Suprapubic skin (tissue), 4 donors: Measurements from ENCODE around the gene SKAP2. TPM values are rescaled to one million over a fixed set of nuclear protein-coding genes. Genes with fewer than 3 reads are reported as not detected.

Source experiments
- DNase-seq, 2 donors: peaks; one replicate each; pipeline ENCODE4 v3.0.0-alpha.2; 2019; ENCODE audit warnings: low spot score in 2 of 2
- H3K27ac ChIP-seq: fragments of 200-600 bp; sonication (generic); one replicate; pipeline ENCODE4 v1.5.1; 2019
- H3K27me3 ChIP-seq: fragments of 200-600 bp; sonication (generic); one replicate; pipeline ENCODE4 v1.5.1; 2019
- H3K36me3 ChIP-seq: fragments of 200-600 bp; sonication (generic); one replicate; pipeline ENCODE4 v1.5.1; 2019
- H3K4me1 ChIP-seq: fragments of 200-600 bp; sonication (generic); one replicate; pipeline ENCODE4 v1.5.1; 2019
- H3K4me3 ChIP-seq: fragments of 200-600 bp; sonication (generic); one replicate; pipeline ENCODE4 v1.5.1; 2019; ENCODE audit warnings: mild to moderate bottlenecking
- H3K9me3 ChIP-seq: fragments of 200-600 bp; sonication (generic); one replicate; pipeline ENCODE4 v1.5.1; 2019
- EP300 ChIP-seq: sonication (generic); formaldehyde crosslinking; IDR thresholded peaks from one replicate; pipeline ENCODE4 v1.6.1; 2017; ENCODE audit warnings: antibody characterized with exemption
- POLR2A ChIP-seq, 2 donors: fragments of 450-650 bp; IDR thresholded peaks; one replicate each; pipeline ENCODE4 v1.6.1; 2017; ENCODE audit warnings: antibody characterized with exemption in 2 of 2, mild to moderate bottlenecking in 2 of 2, moderate library complexity in 2 of 2
- POLR2AphosphoS5 ChIP-seq, 3 donors: sonication (generic); formaldehyde crosslinking; IDR thresholded peaks; one replicate each; pipeline ENCODE4 v1.6.1; 2017; ENCODE audit warnings: antibody characterized with exemption in 3 of 3
- WGBS: methylation state at CpG from one replicate; pipeline ENCODE4 v1.1.5; 2018; 5-methylcytosine and 5-hydroxymethylcytosine counted together
- total RNA-seq, 4 donors: library from RNA; depleted of rRNA; stranded (reverse); fragments of >200 nt; gene quantifications; one replicate each; pipeline ENCODE4 v1.1.0, GENCODE V29; 2016
- TF ChIP-seq, protein P1 (sequence below), 2 donors: fragments of 200-600 bp in 1 of 2; fragments of 450-650 bp in 1 of 2; sonication (generic) in 1 of 2; IDR thresholded peaks; one replicate each; pipeline ENCODE4 v1.5.1; 2016 to 2019; ENCODE audit warnings: antibody characterized with exemption in 2 of 2, mild to moderate bottlenecking in 1 of 2, moderate library complexity in 1 of 2

The SKAP2 gene
- total RNA-seq, 4 donors from 2014 or later, result 21.3 to 34.4 (median 23.9) TPM

DNA sequence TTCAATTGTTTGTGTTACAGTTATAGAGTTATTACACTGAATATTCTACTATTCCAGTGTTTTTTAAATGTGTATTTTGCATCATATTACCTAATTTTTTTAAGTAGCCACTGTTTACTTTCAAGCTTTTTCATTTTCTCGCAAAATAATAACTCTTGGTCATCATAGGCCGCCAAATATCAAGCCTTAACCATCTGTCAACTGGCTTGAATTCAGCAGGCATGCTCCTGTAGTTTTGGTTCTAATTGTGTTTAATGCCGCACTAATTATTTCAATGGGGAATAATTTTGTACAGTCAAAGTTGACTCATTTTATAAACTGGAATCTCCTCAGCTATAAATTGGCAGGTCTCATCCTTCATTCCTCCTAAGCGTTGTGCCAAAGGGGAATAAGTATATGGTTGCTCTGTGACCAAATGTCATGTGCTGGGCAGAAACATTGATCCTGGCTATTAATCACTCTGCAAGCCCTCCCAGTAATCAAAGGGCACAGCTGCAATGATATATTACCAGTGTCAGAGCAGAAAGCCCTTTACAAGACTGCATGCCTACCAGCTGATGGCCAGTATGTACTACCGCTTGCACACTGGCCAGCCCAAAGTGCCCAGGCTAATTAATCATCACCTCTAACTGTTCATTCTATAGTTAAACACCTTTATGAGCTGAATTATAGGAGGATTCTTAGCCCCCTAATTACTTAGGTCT is 74.8 kb downstream of the SKAP2 start:
- Histone ChIP-seq H3K4me1 (no peaks in the 10 kb centered on the region), H3K9me3 (no peaks in the 10 kb centered on the region), H3K27me3 (no peaks in the 10 kb centered on the region), H3K27ac (no peak overlapping the region), H3K36me3 (no peaks in the 10 kb centered on the region), H3K4me3 (no peak overlapping the region)
- WGBS, result 76% methylated on average over 5 of the region's 5 CpGs
- no peak for DNase-seq
- TF ChIP-seq POLR2A (IDR thresholded peaks at IDR 0.05) (no peak), EP300 (no peak), POLR2AphosphoS5 (IDR thresholded peaks at IDR 0.05) (no peak)
- TF ChIP-seq, protein P1, sequence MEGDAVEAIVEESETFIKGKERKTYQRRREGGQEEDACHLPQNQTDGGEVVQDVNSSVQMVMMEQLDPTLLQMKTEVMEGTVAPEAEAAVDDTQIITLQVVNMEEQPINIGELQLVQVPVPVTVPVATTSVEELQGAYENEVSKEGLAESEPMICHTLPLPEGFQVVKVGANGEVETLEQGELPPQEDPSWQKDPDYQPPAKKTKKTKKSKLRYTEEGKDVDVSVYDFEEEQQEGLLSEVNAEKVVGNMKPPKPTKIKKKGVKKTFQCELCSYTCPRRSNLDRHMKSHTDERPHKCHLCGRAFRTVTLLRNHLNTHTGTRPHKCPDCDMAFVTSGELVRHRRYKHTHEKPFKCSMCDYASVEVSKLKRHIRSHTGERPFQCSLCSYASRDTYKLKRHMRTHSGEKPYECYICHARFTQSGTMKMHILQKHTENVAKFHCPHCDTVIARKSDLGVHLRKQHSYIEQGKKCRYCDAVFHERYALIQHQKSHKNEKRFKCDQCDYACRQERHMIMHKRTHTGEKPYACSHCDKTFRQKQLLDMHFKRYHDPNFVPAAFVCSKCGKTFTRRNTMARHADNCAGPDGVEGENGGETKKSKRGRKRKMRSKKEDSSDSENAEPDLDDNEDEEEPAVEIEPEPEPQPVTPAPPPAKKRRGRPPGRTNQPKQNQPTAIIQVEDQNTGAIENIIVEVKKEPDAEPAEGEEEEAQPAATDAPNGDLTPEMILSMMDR (IDR thresholded peaks at IDR 0.05), result no peak

DNA sequence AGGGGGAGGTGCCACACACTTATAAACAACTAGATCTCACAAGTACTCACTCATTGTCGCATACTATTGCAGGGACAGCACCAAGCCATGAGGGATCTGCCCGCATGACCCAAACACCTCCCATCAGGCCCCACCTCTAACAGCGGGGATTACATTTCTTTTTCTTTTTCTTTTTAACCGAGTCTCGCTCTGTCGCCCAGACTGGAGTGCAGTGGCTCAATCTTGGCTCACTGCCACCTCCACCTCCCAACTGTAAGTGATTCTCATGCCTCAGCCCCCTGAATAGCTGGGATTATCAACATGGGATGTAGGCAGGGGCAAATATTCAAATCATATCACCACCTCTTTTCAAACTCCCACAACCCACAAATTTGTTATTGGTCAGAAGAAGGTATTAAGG is 76.7 kb downstream of the SKAP2 start:
- Histone ChIP-seq H3K4me3 (no peak overlapping the region), H3K4me1 (no peaks in the 10 kb centered on the region), H3K27ac (no peak overlapping the region), H3K9me3 (no peaks in the 10 kb centered on the region), H3K36me3 (no peaks in the 10 kb centered on the region), H3K27me3 (no peaks in the 10 kb centered on the region)
- 91% methylated on average over 6 of the region's 6 CpGs for WGBS
- TF ChIP-seq, protein P1 (IDR thresholded peaks at IDR 0.05), result no peak
- TF ChIP-seq EP300, result no peak
- no peak for TF ChIP-seq POLR2AphosphoS5 (IDR thresholded peaks at IDR 0.05)
- TF ChIP-seq POLR2A (IDR thresholded peaks at IDR 0.05), result no peak
- DNase-seq, result no peak

DNA sequence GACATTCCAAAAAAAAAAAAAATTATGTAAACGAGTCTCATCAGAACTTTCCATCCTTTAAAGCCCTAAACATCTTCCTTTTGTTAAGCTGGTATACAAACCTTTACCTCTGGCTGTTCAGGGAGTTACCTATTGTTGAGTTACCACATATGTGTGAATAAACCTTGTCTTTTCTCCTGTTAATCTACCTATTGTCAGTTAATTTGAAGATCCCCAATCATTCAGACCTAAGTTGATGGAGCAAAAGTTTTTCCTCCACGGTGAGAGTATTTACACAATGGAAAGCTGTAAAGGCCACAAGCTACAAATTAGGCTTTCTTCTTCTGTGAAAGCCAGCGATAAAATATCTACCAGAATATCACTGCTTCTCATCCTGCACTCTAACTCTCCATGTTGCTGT is 80.3 kb downstream of the SKAP2 start:
- TF ChIP-seq POLR2AphosphoS5 (IDR thresholded peaks at IDR 0.05) (no peak), EP300 (no peak), POLR2A (IDR thresholded peaks at IDR 0.05) (no peak)
- TF ChIP-seq, protein P1 (IDR thresholded peaks at IDR 0.05), result no peak
- no peak overlapping the region for H3K4me3 ChIP-seq
- H3K4me1 ChIP-seq, result no peaks in the 10 kb centered on the region
- H3K9me3 ChIP-seq, result no peaks in the 10 kb centered on the region
- H3K27me3 ChIP-seq, result no peaks in the 10 kb centered on the region
- no peaks in the 10 kb centered on the region for H3K36me3 ChIP-seq
- 81% methylated on average over 3 of the region's 3 CpGs for WGBS
- no peak for DNase-seq
- H3K27ac ChIP-seq, result no peak overlapping the region

DNA sequence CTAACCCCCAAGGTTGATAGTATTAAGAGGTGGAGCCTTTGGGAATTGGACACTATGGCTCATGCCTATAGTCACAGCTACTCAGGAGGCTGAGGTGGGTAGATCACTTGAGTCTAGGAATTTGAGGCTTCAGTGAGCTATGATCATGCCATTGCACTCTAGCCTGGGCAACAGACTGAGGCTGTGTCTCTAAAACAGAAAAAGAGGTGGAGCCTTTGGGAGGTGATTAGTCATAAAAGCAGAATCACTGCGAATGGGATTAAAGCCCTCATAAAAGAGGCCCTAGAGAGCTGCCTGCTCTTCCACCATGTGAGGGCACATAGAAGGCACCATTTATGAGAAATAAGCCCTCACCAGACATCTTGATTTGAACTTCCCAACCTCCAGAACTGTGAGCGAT is 81.9 kb downstream of the SKAP2 start:
- Histone ChIP-seq H3K9me3 (no peaks in the 10 kb centered on the region), H3K27ac (no peak overlapping the region), H3K27me3 (no peaks in the 10 kb centered on the region), H3K36me3 (no peaks in the 10 kb centered on the region), H3K4me3 (no peak overlapping the region), H3K4me1 (no peaks in the 10 kb centered on the region)
- WGBS, result 91% methylated on average over 2 of the region's 2 CpGs
- DNase-seq, result no peak
- TF ChIP-seq POLR2A (IDR thresholded peaks at IDR 0.05) (no peak), POLR2AphosphoS5 (IDR thresholded peaks at IDR 0.05) (no peak), EP300 (no peak)
- TF ChIP-seq, protein P1 (IDR thresholded peaks at IDR 0.05), result no peak

DNA sequence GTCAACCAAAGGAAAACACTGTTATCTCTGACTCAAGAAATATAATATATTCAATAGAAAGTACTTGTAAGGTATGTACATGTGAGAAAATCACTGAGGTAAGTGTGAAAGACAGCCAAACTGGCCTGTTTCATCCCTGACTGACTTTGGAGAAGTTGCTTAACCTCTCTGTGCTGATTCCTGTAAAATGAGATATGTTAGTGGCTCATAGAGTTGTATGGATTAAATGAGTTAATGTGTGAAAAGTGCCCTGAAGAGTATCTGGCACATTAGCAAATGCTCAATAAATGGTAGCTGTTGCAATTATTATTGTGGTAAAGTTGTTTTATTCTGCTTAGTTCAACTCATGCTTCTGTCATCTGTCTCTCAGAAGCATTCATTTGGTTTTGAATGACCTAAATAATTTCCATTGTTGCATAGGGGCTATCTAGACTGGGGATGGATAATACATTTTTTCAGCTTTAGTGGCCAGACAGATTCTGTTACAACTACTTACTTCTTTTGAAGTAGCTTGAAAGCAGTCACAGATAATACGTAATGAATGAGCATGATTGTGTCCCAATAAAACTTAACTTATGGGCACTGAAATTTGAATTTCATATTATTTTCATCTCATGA is 84.3 kb downstream of the SKAP2 start:
- no peaks in the 10 kb centered on the region for H3K9me3 ChIP-seq
- 98% methylated on average over 1 of the region's 1 CpG for WGBS
- no peak overlapping the region for H3K4me3 ChIP-seq
- DNase-seq, result no peak
- no peaks in the 10 kb centered on the region for H3K27me3 ChIP-seq
- TF ChIP-seq, protein P1 (IDR thresholded peaks at IDR 0.05), result no peak
- no peak for TF ChIP-seq POLR2AphosphoS5 (IDR thresholded peaks at IDR 0.05)
- no peak for TF ChIP-seq EP300
- TF ChIP-seq POLR2A (IDR thresholded peaks at IDR 0.05), result no peak
- H3K36me3 ChIP-seq, result no peaks in the 10 kb centered on the region
- no peak overlapping the region for H3K27ac ChIP-seq
- no peaks in the 10 kb centered on the region for H3K4me1 ChIP-seq
